HCT116 (cell line): Measurements from ENCODE around the gene ADCY2. TPM values are rescaled to one million over a fixed set of nuclear protein-coding genes. Genes with fewer than 3 reads are reported as not detected.

Experiments
- ATAC-seq: fragments of 200-7000 bp; cut with Tn5 transposase; 2 replicates; pipeline ENCODE4 v1.9.1; 2020; ENCODE audit warnings: mild to moderate bottlenecking, moderate library complexity
- BruUV-seq: library from RNA; stranded (reverse); fragments of 400-500 nt; replicated peaks from 2 replicates; lab custom pipeline; 2021; lab: Mats Ljungman, UMichigan
- CTCF ChIA-PET: fragments of 300-600 bp; sonication (Branson Sonifier 250); formaldehyde crosslinking; loops from one replicate; lab custom pipeline; 2021; ENCODE audit warnings: antibody characterized with exemption; lab: Charles Lee
- POLR2A ChIA-PET: fragments of 300-600, 350-600 bp; sonication (Branson Sonifier 250); formaldehyde crosslinking; loops from one replicate; lab custom pipeline; 2021; ENCODE audit warnings: antibody characterized with exemption; lab: Charles Lee
- RAD21 ChIA-PET, 2 experiments: fragments of 300-600 bp; sonication (Branson Sonifier 250); formaldehyde crosslinking; loops; one replicate each; lab custom pipeline; 2023; ENCODE audit warnings: low total read pairs in 2 of 2; ENCODE audit not compliant: uncharacterized antibody in 2 of 2, unreplicated experiment in 2 of 2, low non-redundant PET in 1 of 2; lab: Charles Lee
- DNase-seq: peaks from one replicate; pipeline ENCODE4 v3.0.0-alpha.2; 2010; ENCODE audit warnings: low read depth, low spot score
- H2AFZ ChIP-seq: fragments of 200-600 bp; shearing (Covaris generic), sonication (generic); 2 replicates; pipeline ENCODE4 v1.6.1; 2017; ENCODE audit warnings: low read depth, mixed run types, mixed read lengths, antibody characterized with exemption, low read length; ENCODE audit not compliant: poor library complexity, severe bottlenecking
- H3K27ac ChIP-seq: 2 replicates; pipeline ENCODE4 v1.5.1; 2012; ENCODE audit warnings: low read depth, low read length
- H3K27me3 ChIP-seq: fragments of 200-600 bp; sonication (generic); 2 replicates; pipeline ENCODE4 v1.6.1; 2016; ENCODE audit warnings: mixed run types, low read length, mixed read lengths; ENCODE audit not compliant: insufficient read depth
- H3K36me3 ChIP-seq, 2 experiments: fragments of 200-500 bp in 1 of 2; fragments of 200-600 bp in 1 of 2; sonication (Bioruptor generic) in 1 of 2; sonication (generic) in 1 of 2; 2 replicates each; pipeline versions ENCODE4 v1.5.1 to v1.6.1; 2014 to 2016; ENCODE audit warnings: low read length in 2 of 2, inconsistent platforms in 1 of 2, mixed read lengths in 1 of 2, mixed run types in 1 of 2; ENCODE audit not compliant: insufficient read depth in 2 of 2, control insufficient read depth in 1 of 2
- H3K4me1 ChIP-seq, 2 experiments: fragments of 200-600 bp in 1 of 2; sonication (generic) in 1 of 2; 2 replicates each; pipeline versions ENCODE4 v1.5.1 to v1.6.1; 2012 to 2017; ENCODE audit warnings: low read length in 2 of 2, inconsistent platforms in 1 of 2, mild to moderate bottlenecking in 1 of 2, mixed read lengths in 1 of 2, mixed run types in 1 of 2, moderate library complexity in 1 of 2; ENCODE audit not compliant: insufficient read depth in 2 of 2, control insufficient read depth in 1 of 2
- H3K4me2 ChIP-seq: fragments of 200-600 bp; sonication (generic); 2 replicates; pipeline ENCODE4 v1.6.1; 2017; ENCODE audit warnings: mixed run types, low read length, mixed read lengths
- H3K4me3 ChIP-seq, 2 experiments: fragments of 200-600 bp in 1 of 2; sonication (generic) in 1 of 2; replicated peaks in 1 of 2; 2 replicates each; pipeline ENCODE4 v1.5.1; 2011 to 2016; ENCODE audit warnings: low read length in 2 of 2, control low read depth in 1 of 2, low read depth in 1 of 2, mild to moderate bottlenecking in 1 of 2, mixed read lengths in 1 of 2, mixed run types in 1 of 2
- H3K79me2 ChIP-seq: fragments of 200-600 bp; sonication (generic); 2 replicates; pipeline ENCODE4 v1.6.1; 2017; ENCODE audit warnings: mild to moderate bottlenecking, mixed run types, low read length, moderate library complexity, mixed read lengths; ENCODE audit not compliant: insufficient read depth
- H3K9ac ChIP-seq: fragments of 200-600 bp; sonication (generic); 2 replicates; pipeline ENCODE4 v1.6.1; 2016; ENCODE audit warnings: low read length, mixed read lengths
- H3K9me2 ChIP-seq: fragments of 200-600 bp; sonication (generic), shearing (Covaris generic); 2 replicates; pipeline ENCODE4 v1.6.1; 2017; ENCODE audit warnings: mixed run types, mild to moderate bottlenecking, moderate library complexity; ENCODE audit not compliant: insufficient read depth
- H3K9me3 ChIP-seq, 2 experiments: fragments of 200-500 bp in 1 of 2; fragments of 200-600 bp in 1 of 2; sonication (Bioruptor generic) in 1 of 2; sonication (generic) in 1 of 2; 2 replicates each; pipeline ENCODE4 v1.6.1; 2014 to 2017; ENCODE audit warnings: low read length in 2 of 2, mixed read lengths in 2 of 2, inconsistent platforms in 1 of 2, low read depth in 1 of 2, mild to moderate bottlenecking in 1 of 2, mixed run types in 1 of 2, moderate library complexity in 1 of 2; ENCODE audit not compliant: control insufficient read depth in 1 of 2, insufficient read depth in 1 of 2
- H4K20me1 ChIP-seq: fragments of 200-600 bp; sonication (generic), shearing (Covaris generic); 2 replicates; pipeline ENCODE4 v1.6.1; 2017; ENCODE audit warnings: mixed run types, mild to moderate bottlenecking, moderate library complexity; ENCODE audit not compliant: insufficient read depth
- CBX3 ChIP-seq: IDR thresholded peaks from 2 replicates; pipeline ENCODE4 v1.6.1; 2012; ENCODE audit warnings: low read depth
- CEBPB ChIP-seq: IDR thresholded peaks from 2 replicates; pipeline ENCODE4 v1.6.1; 2012; ENCODE audit warnings: low read depth
- ELF1 ChIP-seq: IDR thresholded peaks from 2 replicates; pipeline ENCODE4 v1.6.1; 2012; ENCODE audit warnings: low read depth, borderline replicate concordance
- EZH2 ChIP-seq: fragments of 200-600 bp; sonication (generic); IDR thresholded peaks from 2 replicates; pipeline ENCODE4 v1.6.1; 2017; ENCODE audit warnings: antibody characterized with exemption, mixed run types
- EZH2phosphoT487 ChIP-seq: fragments of 200-600 bp; IDR thresholded peaks from 2 replicates; pipeline ENCODE4 v1.6.1; 2018; ENCODE audit warnings: antibody characterized with exemption, borderline replicate concordance
- FOSL1 ChIP-seq: IDR thresholded peaks from 2 replicates; pipeline ENCODE4 v1.6.1; 2012; ENCODE audit warnings: low read depth
- JUND ChIP-seq: IDR thresholded peaks from 2 replicates; pipeline ENCODE4 v1.6.1; 2012
- POLR2AphosphoS5 ChIP-seq: IDR thresholded peaks from 2 replicates; pipeline ENCODE4 v1.6.1; 2011; ENCODE audit warnings: mild to moderate bottlenecking, low read depth, low read length, moderate library complexity
- RAD21 ChIP-seq: IDR thresholded peaks from 2 replicates; pipeline ENCODE4 v1.6.1; 2012; ENCODE audit warnings: low read depth, mild to moderate bottlenecking
- SP1 ChIP-seq: IDR thresholded peaks from 2 replicates; pipeline ENCODE4 v1.6.1; 2012; ENCODE audit warnings: low read depth
- SRF ChIP-seq: IDR thresholded peaks from 2 replicates; pipeline ENCODE4 v1.6.1; 2012; ENCODE audit warnings: low read depth
- ZFX ChIP-seq: fragments of 450-650 bp; IDR thresholded peaks from 2 replicates; pipeline ENCODE4 v1.6.1; 2017
- ZNF274 ChIP-seq: fragments of 200-500 bp; sonication (Bioruptor generic); IDR thresholded peaks from 2 replicates; pipeline ENCODE4 v1.6.1; 2014; ENCODE audit warnings: mild to moderate bottlenecking, low read depth, low read length, inconsistent platforms
- intact Hi-C: fragments of 100-400 bp; cut with micrococcal nuclease; formaldehyde crosslinking; loops from 2 replicates; pipeline ENCODE4 v1.10.0; 2022
- total RNA-seq: library from RNA; stranded (reverse); gene quantifications from one replicate; pipeline ENCODE4 v1.2.1, GENCODE V29; 2021; ENCODE audit not compliant: unreplicated experiment
- TF ChIP-seq, protein P1 (sequence below): IDR thresholded peaks from 2 replicates; pipeline ENCODE4 v1.6.1; 2011; ENCODE audit warnings: mild to moderate bottlenecking, low read length, moderate library complexity; ENCODE audit not compliant: insufficient replicate concordance; ENCODE audit errors: extremely low read depth
- TF ChIP-seq, protein P2 (sequence below), 3 experiments: fragments of 200-600 bp in 1 of 3; sonication (generic) in 1 of 3; IDR thresholded peaks in 2 of 3; conservative IDR thresholded peaks in 1 of 3; 2 replicates each; pipeline ENCODE4 v1.5.1; 2012 to 2017; ENCODE audit warnings: low read depth in 2 of 3, low read length in 2 of 3, antibody characterized with exemption in 1 of 3, borderline replicate concordance in 1 of 3, control low read depth in 1 of 3, mild to moderate bottlenecking in 1 of 3, mixed read lengths in 1 of 3, mixed run types in 1 of 3, moderate library complexity in 1 of 3; ENCODE audit not compliant: insufficient read depth in 1 of 3
- TF ChIP-seq, protein P3 (sequence below): IDR thresholded peaks from 2 replicates; pipeline ENCODE4 v1.6.1; 2012
- TF ChIP-seq, protein P4 (sequence below): IDR thresholded peaks from 2 replicates; pipeline ENCODE4 v1.6.1; 2012; ENCODE audit warnings: low read depth

ADCY2 gene
- total RNA-seq, 1 experiment from 2014 or later = 0.15 TPM

DNA sequence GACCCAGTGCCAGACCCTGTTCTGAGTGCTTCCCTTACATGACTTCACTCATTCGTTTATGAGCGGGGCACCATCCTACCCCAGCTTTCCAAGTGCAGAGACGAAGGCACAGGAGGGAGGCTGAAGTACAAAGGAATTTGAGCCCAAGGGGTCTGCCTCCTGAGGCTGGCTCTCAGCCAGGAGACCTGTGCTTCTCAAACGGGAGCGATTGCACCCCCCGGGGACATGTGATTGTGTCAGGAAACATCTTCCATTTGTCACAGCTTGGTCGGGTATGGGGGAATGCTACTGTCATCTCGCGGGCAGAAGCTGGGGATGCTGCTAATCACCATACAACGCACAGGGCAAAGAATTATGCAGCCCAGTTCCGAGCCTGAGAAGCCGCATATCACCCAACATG lies 23.9 kb downstream of the ADCY2 start:
- H2AFZ ChIP-seq = no peak overlapping the region
- no peaks in the 10 kb centered on the region for H4K20me1 ChIP-seq
- RAD21 ChIA-PET = no interaction called here
- H3K36me3 ChIP-seq = no peaks in the 10 kb centered on the region
- H3K27me3 ChIP-seq = no peaks in the 10 kb centered on the region
- POLR2A ChIA-PET = no interaction called here
- no peaks in the 10 kb centered on the region for H3K79me2 ChIP-seq
- H3K4me2 ChIP-seq = no peak overlapping the region
- H3K4me1 ChIP-seq = no peaks in the 10 kb centered on the region
- intact Hi-C loops = no loop called here
- DNase-seq (no peak), ATAC-seq (no peak)
- no TSS peak for BruUV-seq
- H3K4me3 ChIP-seq = no peak overlapping the region
- no peak overlapping the region for H3K9ac ChIP-seq
- H3K9me2 ChIP-seq = no peaks in the 10 kb centered on the region
- no peak overlapping the region for H3K27ac ChIP-seq
- H3K9me3 ChIP-seq = peaks cover 9 to 22% of the 10 kb centered on the region in 2 experiments; a peak in 2 of 4 replicates
- TF ChIP-seq SRF = no peak
- TF ChIP-seq, protein P1, sequence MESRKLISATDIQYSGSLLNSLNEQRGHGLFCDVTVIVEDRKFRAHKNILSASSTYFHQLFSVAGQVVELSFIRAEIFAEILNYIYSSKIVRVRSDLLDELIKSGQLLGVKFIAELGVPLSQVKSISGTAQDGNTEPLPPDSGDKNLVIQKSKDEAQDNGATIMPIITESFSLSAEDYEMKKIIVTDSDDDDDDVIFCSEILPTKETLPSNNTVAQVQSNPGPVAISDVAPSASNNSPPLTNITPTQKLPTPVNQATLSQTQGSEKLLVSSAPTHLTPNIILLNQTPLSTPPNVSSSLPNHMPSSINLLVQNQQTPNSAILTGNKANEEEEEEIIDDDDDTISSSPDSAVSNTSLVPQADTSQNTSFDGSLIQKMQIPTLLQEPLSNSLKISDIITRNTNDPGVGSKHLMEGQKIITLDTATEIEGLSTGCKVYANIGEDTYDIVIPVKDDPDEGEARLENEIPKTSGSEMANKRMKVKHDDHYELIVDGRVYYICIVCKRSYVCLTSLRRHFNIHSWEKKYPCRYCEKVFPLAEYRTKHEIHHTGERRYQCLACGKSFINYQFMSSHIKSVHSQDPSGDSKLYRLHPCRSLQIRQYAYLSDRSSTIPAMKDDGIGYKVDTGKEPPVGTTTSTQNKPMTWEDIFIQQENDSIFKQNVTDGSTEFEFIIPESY = no peak
- TF ChIP-seq EZH2 = no peak
- no peak for TF ChIP-seq FOSL1
- TF ChIP-seq ZFX = no peak
- TF ChIP-seq RAD21 = no peak
- TF ChIP-seq JUND = no peak
- TF ChIP-seq, protein P2, sequence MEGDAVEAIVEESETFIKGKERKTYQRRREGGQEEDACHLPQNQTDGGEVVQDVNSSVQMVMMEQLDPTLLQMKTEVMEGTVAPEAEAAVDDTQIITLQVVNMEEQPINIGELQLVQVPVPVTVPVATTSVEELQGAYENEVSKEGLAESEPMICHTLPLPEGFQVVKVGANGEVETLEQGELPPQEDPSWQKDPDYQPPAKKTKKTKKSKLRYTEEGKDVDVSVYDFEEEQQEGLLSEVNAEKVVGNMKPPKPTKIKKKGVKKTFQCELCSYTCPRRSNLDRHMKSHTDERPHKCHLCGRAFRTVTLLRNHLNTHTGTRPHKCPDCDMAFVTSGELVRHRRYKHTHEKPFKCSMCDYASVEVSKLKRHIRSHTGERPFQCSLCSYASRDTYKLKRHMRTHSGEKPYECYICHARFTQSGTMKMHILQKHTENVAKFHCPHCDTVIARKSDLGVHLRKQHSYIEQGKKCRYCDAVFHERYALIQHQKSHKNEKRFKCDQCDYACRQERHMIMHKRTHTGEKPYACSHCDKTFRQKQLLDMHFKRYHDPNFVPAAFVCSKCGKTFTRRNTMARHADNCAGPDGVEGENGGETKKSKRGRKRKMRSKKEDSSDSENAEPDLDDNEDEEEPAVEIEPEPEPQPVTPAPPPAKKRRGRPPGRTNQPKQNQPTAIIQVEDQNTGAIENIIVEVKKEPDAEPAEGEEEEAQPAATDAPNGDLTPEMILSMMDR (IDR thresholded peaks at IDR 0.05 in 2 of 3, conservative IDR thresholded peaks at IDR 0.05 in 1 of 3; ENCODE audit: borderline replicate concordance in 1 of 3, insufficient read depth in 1 of 3, low read depth in 2 of 3, low read length in 2 of 3) = no peak
- TF ChIP-seq EZH2phosphoT487 = no peak
- no peak for TF ChIP-seq SP1
- TF ChIP-seq, protein P3, sequence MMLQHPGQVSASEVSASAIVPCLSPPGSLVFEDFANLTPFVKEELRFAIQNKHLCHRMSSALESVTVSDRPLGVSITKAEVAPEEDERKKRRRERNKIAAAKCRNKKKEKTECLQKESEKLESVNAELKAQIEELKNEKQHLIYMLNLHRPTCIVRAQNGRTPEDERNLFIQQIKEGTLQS = no peak
- TF ChIP-seq ZNF274 = no peak
- TF ChIP-seq, protein P4, sequence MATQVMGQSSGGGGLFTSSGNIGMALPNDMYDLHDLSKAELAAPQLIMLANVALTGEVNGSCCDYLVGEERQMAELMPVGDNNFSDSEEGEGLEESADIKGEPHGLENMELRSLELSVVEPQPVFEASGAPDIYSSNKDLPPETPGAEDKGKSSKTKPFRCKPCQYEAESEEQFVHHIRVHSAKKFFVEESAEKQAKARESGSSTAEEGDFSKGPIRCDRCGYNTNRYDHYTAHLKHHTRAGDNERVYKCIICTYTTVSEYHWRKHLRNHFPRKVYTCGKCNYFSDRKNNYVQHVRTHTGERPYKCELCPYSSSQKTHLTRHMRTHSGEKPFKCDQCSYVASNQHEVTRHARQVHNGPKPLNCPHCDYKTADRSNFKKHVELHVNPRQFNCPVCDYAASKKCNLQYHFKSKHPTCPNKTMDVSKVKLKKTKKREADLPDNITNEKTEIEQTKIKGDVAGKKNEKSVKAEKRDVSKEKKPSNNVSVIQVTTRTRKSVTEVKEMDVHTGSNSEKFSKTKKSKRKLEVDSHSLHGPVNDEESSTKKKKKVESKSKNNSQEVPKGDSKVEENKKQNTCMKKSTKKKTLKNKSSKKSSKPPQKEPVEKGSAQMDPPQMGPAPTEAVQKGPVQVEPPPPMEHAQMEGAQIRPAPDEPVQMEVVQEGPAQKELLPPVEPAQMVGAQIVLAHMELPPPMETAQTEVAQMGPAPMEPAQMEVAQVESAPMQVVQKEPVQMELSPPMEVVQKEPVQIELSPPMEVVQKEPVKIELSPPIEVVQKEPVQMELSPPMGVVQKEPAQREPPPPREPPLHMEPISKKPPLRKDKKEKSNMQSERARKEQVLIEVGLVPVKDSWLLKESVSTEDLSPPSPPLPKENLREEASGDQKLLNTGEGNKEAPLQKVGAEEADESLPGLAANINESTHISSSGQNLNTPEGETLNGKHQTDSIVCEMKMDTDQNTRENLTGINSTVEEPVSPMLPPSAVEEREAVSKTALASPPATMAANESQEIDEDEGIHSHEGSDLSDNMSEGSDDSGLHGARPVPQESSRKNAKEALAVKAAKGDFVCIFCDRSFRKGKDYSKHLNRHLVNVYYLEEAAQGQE = no peak
- no peak for TF ChIP-seq ELF1
- no peak for TF ChIP-seq CEBPB
- no peak for TF ChIP-seq POLR2AphosphoS5
- no peak for TF ChIP-seq CBX3
- CTCF ChIA-PET = no interaction called here
